ENCODE results near the gene UBTD2.

DNA sequence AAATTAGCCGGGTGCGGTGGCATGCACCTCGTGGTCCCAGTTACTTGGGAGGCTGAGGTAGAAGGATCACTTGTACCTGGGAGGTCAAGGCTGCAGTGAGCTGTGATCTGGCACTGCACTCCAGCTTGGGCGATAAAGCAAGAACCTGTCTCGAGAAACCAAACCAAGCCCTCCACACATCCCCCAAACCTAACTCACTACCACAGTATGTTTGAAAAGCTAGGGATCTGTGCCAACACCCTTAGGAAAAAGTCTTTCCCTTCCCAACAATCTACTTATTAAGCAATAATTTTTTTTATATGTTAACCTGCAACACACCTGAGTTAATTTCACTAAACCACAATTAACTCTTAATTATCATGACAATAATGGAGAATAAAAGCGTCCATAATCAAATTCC, 2.2 kb downstream of the UBTD2 start:
- TF ChIP-seq CTCF (IDR thresholded peaks at IDR 0.05) (no peak), POLR2A (IDR thresholded peaks at IDR 0.05) (no peak)

All from tibial nerve (tissue), 3 donors.